Stimulated activated CD4-positive, alpha-beta T cell treated with anti-CD3 and anti-CD28 coated beads, Interleukin-12 subunit alpha, Interleukin-12 subunit beta, amount 100 ng/mL, for 48 hours (primary cell): ENCODE measurements around the gene ITPRIPL1.

ENCODE experiments used
- DNase-seq, 3 donors: peaks; one replicate each; pipeline ENCODE4 v3.0.0-alpha.2; 2020; ENCODE audit warnings: low read depth in 2 of 3, low spot score in 1 of 3

ITPRIPL1 gene

GRCh38 chr2:96353606-96354101 lies 28.5 kb downstream of the ITPRIPL1 start:
- no peak for DNase-seq

- no peak for DNase-seq
These were observed 29.4 kb downstream of the ITPRIPL1 start for GRCh38 chr2:96354492-96354891.

- DNase-seq: no peak
These were observed 31.8 kb downstream of the ITPRIPL1 start for GRCh38 chr2:96356889-96357288.

- no peak for DNase-seq
These were observed 34.2 kb downstream of the ITPRIPL1 start for GRCh38 chr2:96359310-96359709.

- DNase-seq: no peak
These were observed 34.7 kb downstream of the ITPRIPL1 start for GRCh38 chr2:96359866-96360265.

- no peak for DNase-seq
These were observed 36.6 kb downstream of the ITPRIPL1 start for GRCh38 chr2:96361751-96362150.

- no peak for DNase-seq
These were observed 44.1 kb downstream of the ITPRIPL1 start for GRCh38 chr2:96369186-96369585.

- DNase-seq: no peak
These were observed 49.3 kb downstream of the ITPRIPL1 start for GRCh38 chr2:96374211-96374951.
